NCI-H1436 treated with DMSO at 0.1 percent for 48 hours (cell line): ENCODE results near the gene INTS4.
"Not testable (repeated sequence)": the region's sequence is repeated elsewhere in the genome, so short reads cannot be mapped to it uniquely, and the experiment has no call there.

ENCODE experiments used
- DNase-seq: peaks from one replicate; lab custom pipeline; 2025; lab: John Stamatoyannopoulos, UW

The INTS4 gene

GRCh38 chr11:77943296-77943695 is 51.2 kb downstream of the INTS4 start:
- DNase-seq, result not testable (repeated sequence)

- DNase-seq, result not testable (repeated sequence)
These were observed 52.0 kb downstream of the INTS4 start for GRCh38 chr11:77942465-77942864.

- DNase-seq, result not testable (repeated sequence)
These were observed 60.9 kb downstream of the INTS4 start for GRCh38 chr11:77933596-77933995.

- not testable (repeated sequence) for DNase-seq
These were observed 63.9 kb downstream of the INTS4 start for GRCh38 chr11:77930334-77931208.

- DNase-seq, result not testable (repeated sequence)
These were observed 76.8 kb downstream of the INTS4 start for GRCh38 chr11:77917713-77918112.

GRCh38 chr11:77914307-77914791 is 80.1 kb downstream of the INTS4 start:
- not testable (repeated sequence) for DNase-seq

GRCh38 chr11:77913608-77914306 is 80.7 kb downstream of the INTS4 start:
- DNase-seq, result not testable (repeated sequence)

- DNase-seq, result not testable (repeated sequence)
These were observed 83.6 kb downstream of the INTS4 start for GRCh38 chr11:77910828-77911227.

GRCh38 chr11:77909277-77909676 is 85.2 kb downstream of the INTS4 start:
- DNase-seq, result no peak

GRCh38 chr11:77908835-77909234 is 85.6 kb downstream of the INTS4 start:
- no peak for DNase-seq

- DNase-seq, result not testable (repeated sequence)
These were observed 99.5 kb downstream of the INTS4 start for GRCh38 chr11:77894949-77895348.

GRCh38 chr11:77891703-77892102 is 102.8 kb downstream of the INTS4 start:
- DNase-seq, result not testable (repeated sequence)

- DNase-seq, result not testable (repeated sequence)
These were observed 103.2 kb downstream of the INTS4 start for GRCh38 chr11:77891256-77891655.

- not testable (repeated sequence) for DNase-seq
These were observed 103.8 kb downstream of the INTS4 start for GRCh38 chr11:77890619-77891056.

- DNase-seq, result not testable (repeated sequence)
These were observed 104.3 kb downstream of the INTS4 start for GRCh38 chr11:77890100-77890614.

GRCh38 chr11:77889045-77889444 is 105.4 kb downstream of the INTS4 start:
- not testable (repeated sequence) for DNase-seq

GRCh38 chr11:77886401-77886800 is 108.1 kb downstream of the INTS4 start:
- DNase-seq, result no peak

GRCh38 chr11:77884829-77885190 is 109.7 kb downstream of the INTS4 start:
- DNase-seq, result no peak

- DNase-seq, result no peak
These were observed 110.2 kb downstream of the INTS4 start for GRCh38 chr11:77884186-77884828.

- no peak for DNase-seq
These were observed 110.7 kb downstream of the INTS4 start for GRCh38 chr11:77883775-77884174.

- DNase-seq, result no peak
These were observed 112.1 kb downstream of the INTS4 start for GRCh38 chr11:77882396-77882795.

- no peak for DNase-seq
These were observed 115.2 kb downstream of the INTS4 start for GRCh38 chr11:77879218-77879617.
